K562 (cell line): ENCODE results near the gene GRIK5.

Source experiments
- FOXJ3 ChIP-seq: sonication (generic); formaldehyde crosslinking; IDR thresholded peaks from 2 replicates; pipeline ENCODE4 v1.4.0; 2020; ENCODE audit warnings: mild to moderate bottlenecking, missing genetic modification reagents
- RAD21 ChIP-seq, 2 experiments: fragments of 250-450 bp in 1 of 2; fragments of 450-650 bp in 1 of 2; sonication (Bioruptor Pico) in 1 of 2; formaldehyde crosslinking in 1 of 2; IDR thresholded peaks in 1 of 2; conservative IDR thresholded peaks in 1 of 2; 2 replicates each; pipeline versions ENCODE4 v1.4.0 to v1.8.0; 2020 to 2022; ENCODE audit warnings: mild to moderate bottlenecking in 2 of 2, moderate library complexity in 1 of 2
- TF ChIP-seq, protein P1 (sequence below): sonication (generic); formaldehyde crosslinking; IDR thresholded peaks from 2 replicates; pipeline ENCODE4 v1.8.1; 2022; ENCODE audit warnings: missing genetic modification reagents
- TF ChIP-seq, protein P2 (sequence below), 3 experiments: IDR thresholded peaks in 2 of 3; conservative IDR thresholded peaks in 1 of 3; 2 replicates each; pipeline ENCODE4 v1.5.1; 2011 to 2012; ENCODE audit warnings: low read length in 3 of 3, mild to moderate bottlenecking in 3 of 3, control low read depth in 2 of 3, improper control_type of control experiment in 1 of 3, inconsistent platforms in 1 of 3, low read depth in 1 of 3, mixed read lengths in 1 of 3, moderate library complexity in 1 of 3; ENCODE audit not compliant: insufficient read depth in 2 of 3

DNA sequence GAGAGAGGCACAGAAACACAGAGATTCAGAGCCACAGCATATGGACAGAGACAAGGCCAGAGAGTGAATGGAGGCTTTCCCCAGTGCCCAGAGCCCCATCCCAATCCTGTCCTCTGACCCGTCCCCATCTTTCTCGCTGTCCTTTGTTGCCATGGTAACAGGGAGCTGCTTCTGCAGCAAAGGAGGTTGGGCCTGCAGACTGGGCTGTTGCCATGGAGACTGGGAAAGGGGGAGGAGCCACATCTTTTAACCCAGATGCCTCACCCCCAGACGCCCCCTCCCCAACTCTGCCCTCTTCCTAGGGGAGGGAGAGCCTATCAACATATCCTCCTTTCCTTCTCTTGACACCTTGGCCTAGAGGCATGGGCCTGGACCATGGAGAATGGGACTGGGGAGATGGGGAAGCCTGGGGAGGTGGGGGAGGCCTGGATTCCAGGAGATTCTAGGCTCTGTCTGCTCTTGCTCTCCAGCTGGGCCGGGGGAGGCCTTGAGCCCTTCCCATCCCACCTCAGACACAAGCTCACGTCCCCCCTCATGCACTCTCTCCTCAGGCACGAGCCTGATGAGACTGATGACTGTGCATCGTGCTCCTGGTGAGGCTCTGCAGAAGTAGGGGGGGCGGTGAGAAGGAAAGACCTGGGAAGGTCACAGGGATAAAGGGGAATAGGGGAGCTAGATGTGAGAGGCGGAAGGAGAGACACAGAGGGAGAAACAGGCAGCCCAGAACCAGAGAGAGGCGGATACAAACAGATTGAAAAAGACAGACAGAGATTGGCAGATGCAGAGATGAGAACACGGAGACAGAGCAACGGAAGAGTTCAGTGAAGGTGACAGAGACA, 73.8 kb downstream of the GRIK5 start:
- TF ChIP-seq, protein P1, sequence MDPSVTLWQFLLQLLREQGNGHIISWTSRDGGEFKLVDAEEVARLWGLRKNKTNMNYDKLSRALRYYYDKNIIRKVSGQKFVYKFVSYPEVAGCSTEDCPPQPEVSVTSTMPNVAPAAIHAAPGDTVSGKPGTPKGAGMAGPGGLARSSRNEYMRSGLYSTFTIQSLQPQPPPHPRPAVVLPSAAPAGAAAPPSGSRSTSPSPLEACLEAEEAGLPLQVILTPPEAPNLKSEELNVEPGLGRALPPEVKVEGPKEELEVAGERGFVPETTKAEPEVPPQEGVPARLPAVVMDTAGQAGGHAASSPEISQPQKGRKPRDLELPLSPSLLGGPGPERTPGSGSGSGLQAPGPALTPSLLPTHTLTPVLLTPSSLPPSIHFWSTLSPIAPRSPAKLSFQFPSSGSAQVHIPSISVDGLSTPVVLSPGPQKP (CRISPR knock-in tag), result no peak
- TF ChIP-seq FOXJ3 (CRISPR knock-in tag) (no peak), RAD21 (CRISPR knock-in tag; conservative IDR thresholded peaks at IDR 0.05 in 1 of 2, IDR thresholded peaks at IDR 0.05 in 1 of 2) (no peak)
- TF ChIP-seq, protein P2, sequence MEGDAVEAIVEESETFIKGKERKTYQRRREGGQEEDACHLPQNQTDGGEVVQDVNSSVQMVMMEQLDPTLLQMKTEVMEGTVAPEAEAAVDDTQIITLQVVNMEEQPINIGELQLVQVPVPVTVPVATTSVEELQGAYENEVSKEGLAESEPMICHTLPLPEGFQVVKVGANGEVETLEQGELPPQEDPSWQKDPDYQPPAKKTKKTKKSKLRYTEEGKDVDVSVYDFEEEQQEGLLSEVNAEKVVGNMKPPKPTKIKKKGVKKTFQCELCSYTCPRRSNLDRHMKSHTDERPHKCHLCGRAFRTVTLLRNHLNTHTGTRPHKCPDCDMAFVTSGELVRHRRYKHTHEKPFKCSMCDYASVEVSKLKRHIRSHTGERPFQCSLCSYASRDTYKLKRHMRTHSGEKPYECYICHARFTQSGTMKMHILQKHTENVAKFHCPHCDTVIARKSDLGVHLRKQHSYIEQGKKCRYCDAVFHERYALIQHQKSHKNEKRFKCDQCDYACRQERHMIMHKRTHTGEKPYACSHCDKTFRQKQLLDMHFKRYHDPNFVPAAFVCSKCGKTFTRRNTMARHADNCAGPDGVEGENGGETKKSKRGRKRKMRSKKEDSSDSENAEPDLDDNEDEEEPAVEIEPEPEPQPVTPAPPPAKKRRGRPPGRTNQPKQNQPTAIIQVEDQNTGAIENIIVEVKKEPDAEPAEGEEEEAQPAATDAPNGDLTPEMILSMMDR (IDR thresholded peaks at IDR 0.05 in 2 of 3, conservative IDR thresholded peaks at IDR 0.05 in 1 of 3; ENCODE audit: insufficient read depth in 2 of 3, low read depth in 1 of 3, low read length in 3 of 3), result no peak
